SIG-M5 (cell line): ENCODE data around the gene STARD10.

ENCODE experiments used
- DNase-seq: peaks from one replicate; lab custom pipeline; 2025; lab: John Stamatoyannopoulos, UW

The STARD10 gene

GRCh38 chr11:72780296-72781062 is 13.4 kb downstream of the STARD10 start:
- DNase-seq, result no peak

GRCh38 chr11:72779495-72780128 is 14.2 kb downstream of the STARD10 start:
- DNase-seq, result no peak

DNA sequence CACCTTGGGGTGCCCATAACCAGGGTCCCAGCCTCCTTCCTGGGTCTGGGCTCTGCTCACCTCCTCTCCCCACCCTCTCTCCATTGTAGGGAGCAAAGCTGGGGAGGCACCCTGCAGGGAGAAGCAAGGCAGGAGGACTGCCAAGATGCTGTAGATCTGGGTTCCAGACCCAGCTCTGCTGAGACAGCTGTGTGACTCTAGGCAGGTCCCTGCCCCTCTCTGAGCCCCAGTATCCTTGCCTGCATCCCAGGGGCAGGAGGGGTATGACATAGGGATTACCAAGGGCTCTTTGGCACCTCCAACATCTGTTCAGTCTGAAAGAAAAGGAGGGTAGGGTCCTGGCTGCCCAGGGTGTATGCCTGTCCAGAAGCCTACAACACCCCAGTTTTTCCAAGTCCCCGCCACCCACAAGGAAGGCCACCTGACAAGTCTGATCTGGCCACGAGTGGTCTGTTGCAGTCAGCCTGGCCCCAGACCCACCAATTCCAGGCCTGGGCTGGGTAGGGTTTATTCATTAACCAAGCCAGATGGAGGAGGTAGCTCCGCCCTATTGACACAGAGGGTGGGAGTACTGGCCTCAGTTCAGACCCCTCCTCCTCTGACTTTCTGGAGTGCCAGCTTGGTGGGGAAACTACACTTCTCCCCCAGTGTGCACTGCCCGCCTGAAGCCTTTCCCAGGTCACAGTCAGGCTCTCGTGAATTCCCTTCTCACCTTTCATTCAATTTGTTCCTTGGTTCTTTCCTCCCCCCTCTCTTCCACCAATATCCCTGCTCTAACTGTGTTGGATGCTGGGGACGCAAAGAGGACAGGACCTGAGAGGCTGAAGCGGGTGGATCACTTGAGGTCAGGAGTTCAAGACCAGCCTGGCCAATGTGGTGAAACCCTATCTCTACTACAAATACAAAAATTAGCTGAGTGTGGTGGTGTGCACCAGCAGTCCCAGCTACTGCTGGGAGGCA is 15.0 kb downstream of the STARD10 start:
- DNase-seq, result no peak

DNA sequence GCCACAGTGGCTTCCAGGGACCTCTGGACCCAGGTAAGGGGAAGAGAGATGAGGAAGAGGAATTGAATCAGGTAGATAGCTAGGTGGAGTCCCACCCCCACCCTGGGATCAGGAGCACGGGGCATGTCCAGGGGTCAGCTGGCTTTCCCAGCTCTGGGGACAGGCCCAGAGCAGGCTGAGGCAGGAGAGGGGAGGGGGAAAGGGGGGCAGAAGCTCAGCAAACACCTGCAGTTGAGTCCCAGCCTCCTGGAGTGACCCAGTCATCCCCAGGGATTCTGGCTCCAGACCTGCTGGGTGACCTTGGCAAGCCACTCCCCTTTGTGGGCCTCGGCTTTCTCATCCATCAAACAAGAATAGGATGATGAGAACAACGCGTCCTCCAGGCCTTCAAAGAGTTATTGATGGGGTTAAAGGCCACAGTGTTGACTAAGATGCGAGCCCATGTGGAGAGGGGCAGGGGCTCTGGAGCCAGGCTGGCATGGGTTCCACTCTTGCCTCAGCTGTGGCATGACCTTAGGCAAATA is 16.0 kb downstream of the STARD10 start:
- no peak for DNase-seq

- DNase-seq, result no peak
Measured at GRCh38 chr11:72776844-72777754, 16.7 kb downstream of the STARD10 start.

DNA sequence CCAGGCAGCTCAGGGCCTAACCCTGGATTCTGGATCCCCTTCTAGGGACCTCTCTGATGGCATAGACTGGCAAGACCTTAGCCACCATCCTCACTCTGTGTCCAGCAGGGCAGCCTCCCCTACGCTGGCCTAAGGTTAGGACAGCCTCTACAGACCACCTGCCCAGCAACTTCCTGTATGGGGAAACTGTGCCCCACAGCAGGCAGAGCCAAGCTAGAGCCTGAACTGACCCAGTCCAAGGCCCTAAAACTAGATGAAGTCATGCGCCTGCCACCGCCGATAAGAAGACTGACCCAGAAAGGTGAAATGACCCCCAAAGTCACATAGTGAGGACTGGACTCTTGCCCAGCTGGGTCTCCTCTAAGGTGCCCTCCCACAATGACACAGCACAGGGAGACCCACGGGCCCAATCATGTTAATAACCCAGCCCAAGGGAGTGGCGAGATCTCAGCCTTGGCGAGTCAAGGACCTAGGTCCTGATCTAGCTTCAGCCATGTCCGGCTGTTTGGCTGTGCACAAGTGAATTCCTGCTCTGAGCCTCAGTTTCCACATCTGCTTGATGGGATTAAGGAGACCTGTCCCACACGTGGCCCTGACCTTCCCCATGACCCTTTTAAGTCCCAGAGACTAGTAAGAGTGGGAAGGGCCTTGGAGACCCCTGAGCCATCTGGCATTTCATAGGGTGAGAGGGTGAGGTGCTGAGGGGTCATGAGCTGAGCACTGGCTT is 17.6 kb downstream of the STARD10 start:
- DNase-seq, result no peak

DNA sequence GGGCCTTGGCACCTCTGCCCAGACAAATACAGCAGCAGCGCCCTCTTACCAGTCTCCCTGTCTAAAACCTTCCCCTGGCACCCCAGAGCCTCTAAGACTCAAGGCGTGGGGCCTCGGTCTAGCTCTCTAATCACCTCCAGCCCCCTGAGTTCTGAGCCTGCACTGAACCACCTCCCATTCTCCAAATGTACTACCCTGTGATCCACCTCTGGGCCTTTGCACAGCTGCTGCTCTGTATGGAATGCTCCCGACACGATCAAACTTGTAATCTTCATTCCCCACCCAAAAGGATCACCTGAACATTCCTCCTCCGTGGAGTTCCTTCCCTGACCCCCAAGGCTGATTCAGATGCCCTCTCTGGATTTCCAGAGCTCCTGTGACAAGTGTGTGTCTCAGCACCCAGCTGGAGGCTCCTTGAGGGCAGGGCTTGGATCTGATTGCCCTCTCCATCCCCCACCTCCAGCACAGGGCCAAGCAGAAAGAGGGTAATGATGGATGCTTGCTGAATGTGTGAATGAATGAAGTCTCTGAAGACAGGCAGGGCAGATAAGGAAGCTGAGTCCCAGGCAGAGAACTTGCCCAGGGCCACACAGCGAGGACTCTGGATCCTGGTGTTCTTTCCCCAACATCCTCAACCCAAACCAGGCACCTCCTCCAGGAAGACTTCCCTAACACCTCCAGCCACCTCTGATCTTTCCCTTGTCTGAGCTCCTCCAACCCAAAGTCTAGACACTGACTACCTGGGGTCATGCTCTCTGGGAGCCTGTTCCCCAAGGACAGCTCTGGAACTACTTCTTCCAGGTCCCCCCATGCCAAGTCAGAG is 18.3 kb downstream of the STARD10 start:
- DNase-seq, result no peak

DNA sequence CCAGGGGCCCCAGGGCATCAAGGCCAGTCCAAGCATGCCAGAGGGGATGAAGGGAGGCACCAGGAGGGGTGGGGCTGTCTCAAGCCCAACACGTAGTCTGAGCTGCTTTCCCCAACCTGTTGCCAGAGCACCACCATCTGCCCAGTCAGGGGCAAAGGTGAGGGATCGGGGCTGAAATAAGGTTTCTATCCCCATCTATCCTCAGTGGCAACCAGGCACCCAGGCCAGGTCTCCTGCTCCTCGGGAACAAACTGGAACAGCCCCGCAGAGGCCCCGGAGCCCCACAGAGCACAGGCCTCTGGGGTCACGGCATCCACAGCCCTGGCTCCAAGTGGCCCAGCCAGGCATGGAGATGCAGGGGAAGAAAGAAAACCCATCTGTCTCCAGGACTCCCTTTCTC is 19.3 kb downstream of the STARD10 start:
- DNase-seq, result no peak

DNA sequence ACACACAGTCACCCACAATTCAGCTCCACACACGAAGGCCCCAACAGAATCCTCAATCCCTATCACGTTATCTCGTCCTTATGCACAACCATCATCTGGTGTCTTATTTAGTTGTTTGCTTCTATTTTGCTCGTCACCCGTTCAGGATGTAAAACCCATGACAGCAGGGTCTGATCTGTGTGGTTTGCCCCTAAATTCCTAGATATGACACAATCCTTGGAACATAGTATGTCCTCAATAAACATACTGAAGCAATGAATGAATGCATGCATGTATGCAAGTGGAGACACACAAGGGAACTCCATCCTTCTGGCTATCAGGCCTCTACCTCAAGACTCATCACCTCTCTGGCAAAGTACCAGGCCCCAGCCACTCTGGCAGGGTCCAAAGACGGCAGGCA is 20.2 kb downstream of the STARD10 start:
- no peak for DNase-seq

- DNase-seq, result no peak
Measured at GRCh38 chr11:72773291-72773690, 20.6 kb downstream of the STARD10 start.

DNA sequence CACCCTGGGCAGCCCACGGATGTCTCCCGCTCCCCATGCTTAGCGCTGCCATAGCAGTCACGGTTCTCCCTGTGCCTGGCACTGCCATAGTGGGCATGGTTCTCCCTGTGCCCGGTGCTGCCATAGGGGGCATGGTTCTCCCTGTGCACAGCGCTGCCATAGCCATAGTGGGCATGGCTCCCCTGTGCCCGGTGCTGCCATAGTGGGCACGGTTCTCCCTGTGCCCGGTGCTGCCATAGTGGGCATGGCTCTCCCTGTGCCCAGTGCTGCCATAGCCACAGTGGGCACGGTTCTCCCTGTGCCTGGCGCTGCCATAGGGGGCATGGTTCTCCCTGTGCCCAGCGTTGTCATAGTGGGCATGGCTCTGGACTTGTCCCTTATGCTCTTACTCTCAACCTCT is 21.8 kb downstream of the STARD10 start:
- DNase-seq, result no peak

- no peak for DNase-seq
Measured at GRCh38 chr11:72771507-72771906, 22.3 kb downstream of the STARD10 start.

- no peak for DNase-seq
Measured at GRCh38 chr11:72770799-72771198, 23.0 kb downstream of the STARD10 start.

DNA sequence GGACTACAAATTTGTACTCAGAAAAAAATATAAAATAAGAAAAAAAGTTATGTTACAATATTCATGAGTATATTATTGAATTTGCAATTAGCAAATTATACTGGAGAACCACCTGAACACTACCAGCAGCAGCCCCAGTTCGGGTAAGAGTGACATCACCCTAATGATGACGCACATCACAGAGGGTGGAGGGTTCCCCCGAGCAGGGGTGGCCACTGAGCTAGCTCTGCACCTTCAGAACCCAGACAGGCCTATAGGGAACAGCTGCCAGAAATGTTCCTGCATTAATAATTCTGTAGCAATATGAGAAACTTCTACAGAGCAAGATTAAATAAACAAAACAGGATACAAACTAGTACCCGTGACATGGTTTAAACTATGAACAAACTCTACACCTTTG is 24.2 kb downstream of the STARD10 start:
- no peak for DNase-seq

DNA sequence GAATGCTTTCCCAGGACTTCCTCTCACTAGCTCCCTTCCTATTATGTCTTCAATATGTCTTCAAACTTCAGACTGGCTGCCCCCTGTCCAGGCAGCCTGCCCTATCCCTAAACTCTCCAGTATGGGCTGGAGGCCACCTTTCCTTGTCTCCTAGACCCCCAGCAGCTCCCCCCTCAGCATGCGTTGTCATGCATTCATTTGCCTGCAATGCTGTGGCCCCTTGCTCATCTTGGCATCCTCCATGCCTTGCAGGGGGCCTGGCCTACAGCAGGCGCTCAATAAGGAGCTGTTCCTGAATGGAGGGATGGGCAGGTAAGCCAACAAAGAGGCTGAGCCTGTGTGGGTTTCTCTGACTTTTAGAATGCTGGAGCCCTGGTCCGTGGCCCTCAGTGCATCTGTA is 25.3 kb downstream of the STARD10 start:
- DNase-seq, result no peak

- DNase-seq, result no peak
Measured at GRCh38 chr11:72767203-72768062, 26.4 kb downstream of the STARD10 start.

GRCh38 chr11:72766152-72766902 is 27.5 kb downstream of the STARD10 start:
- DNase-seq, result no peak

- DNase-seq, result no peak
Measured at GRCh38 chr11:72764503-72764902, 29.3 kb downstream of the STARD10 start.
